ENCODE data around the gene LRP1B.

Gene LRP1B

DNA sequence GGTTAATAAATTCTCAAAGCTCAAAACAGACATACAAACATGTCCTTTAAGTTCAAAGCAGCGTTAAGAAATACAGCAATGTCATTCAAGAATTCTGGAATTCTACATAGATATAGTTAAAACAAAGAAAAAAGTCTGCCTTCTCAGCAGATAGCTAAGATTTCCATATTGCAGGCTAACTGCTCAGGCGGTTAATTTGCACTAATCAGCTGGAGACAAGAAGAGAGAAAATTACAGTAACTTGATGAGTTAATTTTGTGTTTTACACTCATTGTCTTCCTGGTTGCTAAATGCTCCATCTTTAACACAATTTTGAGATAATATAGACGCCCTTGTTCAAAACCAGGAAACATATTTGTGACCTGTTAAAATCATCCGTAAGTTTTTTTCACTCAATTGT, 1012.0 kb downstream of the LRP1B start:
- DNase-seq (ENCODE audit: low spot score) = no peak

DNA sequence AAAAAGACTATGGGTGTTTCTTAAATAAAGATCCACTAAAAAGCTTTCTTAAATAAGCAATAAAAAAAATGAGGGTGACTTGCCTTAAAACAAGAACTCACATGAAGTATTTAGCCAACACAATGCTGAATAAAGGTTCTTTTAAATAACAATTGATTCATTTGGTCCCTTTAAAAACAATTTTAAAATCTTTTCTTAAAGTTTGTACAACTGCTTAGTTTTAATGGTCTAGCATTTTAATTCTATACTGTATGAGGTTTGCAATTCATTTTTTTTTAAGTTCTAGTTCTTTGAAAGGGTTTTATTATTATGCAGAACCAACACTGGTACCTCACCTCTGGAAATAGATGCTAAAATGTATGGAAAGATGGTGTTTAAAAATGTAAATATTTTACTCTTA, 1017.5 kb downstream of the LRP1B start:
- DNase-seq (ENCODE audit: low spot score) = no peak

DNA sequence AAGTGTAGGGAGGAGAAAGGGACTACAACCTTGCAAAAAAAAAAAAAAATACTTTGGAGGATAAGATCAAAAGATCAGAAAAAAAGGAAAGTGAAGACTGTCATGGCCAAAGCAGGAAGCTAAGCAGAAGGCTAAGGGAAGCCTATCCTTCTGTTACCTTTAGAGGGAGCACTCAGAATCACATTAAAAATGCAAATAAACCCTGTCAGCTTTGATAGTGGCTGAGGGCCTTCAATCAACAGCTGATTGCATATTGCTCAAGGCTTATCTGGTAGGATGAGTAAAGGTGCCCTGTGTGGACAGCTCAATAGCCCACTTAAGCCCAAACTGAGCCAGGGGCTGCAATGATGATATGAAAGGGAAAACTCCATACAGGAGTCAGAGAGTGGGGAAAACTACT, 1021.2 kb downstream of the LRP1B start:
- no peak for DNase-seq (ENCODE audit: low spot score)

DNA sequence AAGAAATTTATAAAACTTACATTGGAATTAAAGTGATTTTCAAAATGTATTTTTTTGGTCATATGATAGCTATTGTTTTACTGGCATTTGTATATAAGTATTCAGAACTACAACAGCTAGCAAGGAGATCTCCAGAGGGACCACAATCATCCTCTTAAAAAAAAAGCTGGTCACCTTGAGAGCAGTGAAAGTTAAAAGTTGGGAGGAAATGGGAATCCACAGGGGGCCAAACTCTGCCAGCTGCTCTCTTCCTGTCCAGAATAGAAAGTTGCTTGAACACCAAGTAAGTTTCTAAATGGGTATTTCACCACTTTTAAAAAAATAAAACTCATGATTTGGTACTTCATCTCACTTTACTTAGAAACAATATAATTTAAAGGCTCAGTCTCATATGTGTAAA, 1025.1 kb downstream of the LRP1B start:
- DNase-seq (ENCODE audit: low spot score) = no peak

DNA sequence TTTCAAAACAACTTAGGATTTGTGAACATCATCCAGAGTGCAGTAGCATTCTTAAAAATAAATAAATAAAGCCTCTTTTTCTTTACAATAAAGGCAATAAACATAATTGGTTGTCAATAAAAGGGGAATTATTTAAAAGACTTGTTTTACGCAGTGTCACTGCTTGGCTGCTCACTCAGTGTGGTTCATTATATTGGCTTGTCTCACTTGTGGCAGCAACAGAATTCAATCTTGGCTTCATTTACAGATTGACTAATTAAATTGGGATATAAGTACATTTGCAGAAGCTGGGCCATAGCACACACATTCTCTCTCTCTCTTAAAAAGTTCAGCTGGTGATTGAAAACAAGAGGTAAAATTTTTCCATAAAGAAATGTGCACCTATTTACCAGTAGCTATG, 1027.6 kb downstream of the LRP1B start:
- DNase-seq (ENCODE audit: low spot score) = no peak

DNA sequence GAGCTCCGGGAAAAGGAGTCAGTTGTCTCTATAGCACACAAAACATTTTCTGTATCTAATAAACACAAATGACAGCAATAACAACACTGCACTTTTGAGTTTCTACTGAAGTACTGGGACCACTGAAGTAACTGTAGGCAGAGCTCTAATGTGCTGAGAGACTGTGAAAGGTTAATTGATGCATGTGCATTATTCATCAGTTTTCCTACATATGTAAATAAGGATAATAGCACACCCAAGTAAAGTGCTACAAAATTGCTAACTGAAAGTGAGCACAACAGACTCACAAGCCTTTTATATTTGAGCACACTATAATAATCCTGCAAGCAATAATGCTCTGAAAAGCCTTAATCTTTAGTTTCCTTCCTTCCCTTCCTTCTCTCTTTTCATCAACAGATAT, 1051.6 kb downstream of the LRP1B start:
- no peak for DNase-seq (ENCODE audit: low spot score)

DNA sequence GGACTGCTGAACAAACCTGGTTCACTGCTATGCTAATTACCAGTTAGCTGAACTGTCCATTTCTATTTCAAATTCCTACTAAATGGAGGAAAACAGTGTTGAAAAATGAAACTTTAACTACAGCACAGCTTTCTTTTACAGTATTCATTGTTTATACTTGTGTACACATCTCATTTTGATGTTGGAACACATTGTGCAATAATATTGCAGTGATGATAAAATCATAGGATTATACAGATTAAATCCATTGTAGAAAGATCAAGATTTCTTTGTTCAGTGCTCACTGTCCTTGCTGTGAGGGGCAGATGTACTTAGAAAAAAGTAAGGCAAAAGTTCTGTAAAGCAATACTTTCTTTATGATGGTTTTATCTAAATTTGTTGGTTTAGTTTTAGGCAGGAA, 1055.1 kb downstream of the LRP1B start:
- DNase-seq (ENCODE audit: low spot score) = no peak

DNA sequence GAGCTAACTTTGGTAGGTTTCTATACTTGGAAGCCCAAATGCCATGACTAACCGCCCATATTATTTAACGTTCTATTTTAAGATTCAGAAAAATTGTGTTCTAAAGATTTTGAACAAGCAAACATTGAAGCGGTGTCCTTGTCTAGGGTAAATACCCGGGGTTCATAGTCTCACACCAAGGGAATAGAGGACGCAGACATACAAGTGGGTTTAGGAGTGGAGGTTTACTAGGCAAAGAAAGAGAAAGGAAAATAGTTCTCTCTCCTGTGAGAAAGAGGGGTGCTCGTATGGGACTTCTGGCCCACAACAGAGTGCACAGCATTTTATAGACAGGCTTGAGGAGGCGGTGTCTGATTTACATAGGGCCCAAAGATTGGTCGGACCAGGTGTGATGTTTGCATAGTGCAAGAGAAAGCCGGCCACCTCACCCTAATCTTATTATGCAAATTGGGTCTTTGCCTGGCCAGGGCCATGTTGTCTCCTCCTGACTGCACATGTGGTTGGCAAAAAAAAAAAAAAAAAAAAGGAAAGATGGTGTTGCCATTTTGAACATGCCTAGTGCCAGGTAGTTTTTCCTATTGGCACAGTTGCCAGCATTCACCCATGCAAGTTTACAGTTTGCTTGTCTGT, 1062.6 kb downstream of the LRP1B start:
- no peak for DNase-seq (ENCODE audit: low spot score)

DNA sequence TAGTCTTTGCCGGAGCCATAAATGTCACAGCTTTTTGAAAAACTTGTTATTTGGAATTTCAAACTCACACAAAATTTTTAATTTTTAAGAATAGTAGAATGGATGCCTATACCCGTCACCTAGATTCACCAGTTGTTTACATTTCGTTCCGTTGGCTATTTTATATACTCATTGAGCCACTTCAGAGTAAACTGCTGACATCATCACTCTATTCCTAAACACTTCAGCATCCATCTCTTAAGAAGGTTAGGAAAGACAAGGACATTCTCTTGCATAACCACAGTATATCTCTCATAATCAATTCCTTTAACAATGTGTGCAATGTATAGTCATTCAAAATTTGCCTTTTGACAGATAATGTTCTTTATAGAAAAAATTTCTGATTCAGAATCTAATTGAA, 1065.8 kb downstream of the LRP1B start:
- no peak for DNase-seq (ENCODE audit: low spot score)

DNA sequence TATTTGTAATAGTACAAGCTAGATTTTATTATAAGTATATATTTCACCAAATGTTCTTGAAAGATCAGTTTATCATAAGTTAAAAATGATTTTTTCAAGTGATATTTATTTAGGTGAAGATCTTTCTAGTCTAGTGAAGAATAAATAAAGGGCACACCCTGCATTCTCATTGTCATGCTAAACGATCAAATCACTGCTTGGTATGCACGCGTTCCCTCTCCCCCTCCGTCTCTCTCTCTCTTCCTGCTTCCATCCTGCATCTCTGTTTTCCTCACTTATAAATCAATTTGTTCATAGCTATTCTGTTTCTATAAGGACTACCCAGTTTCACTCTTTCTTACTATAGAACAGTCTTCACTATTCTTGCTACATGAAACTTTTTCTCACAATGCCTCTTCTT, 1067.4 kb downstream of the LRP1B start:
- no peak for DNase-seq (ENCODE audit: low spot score)

DNA sequence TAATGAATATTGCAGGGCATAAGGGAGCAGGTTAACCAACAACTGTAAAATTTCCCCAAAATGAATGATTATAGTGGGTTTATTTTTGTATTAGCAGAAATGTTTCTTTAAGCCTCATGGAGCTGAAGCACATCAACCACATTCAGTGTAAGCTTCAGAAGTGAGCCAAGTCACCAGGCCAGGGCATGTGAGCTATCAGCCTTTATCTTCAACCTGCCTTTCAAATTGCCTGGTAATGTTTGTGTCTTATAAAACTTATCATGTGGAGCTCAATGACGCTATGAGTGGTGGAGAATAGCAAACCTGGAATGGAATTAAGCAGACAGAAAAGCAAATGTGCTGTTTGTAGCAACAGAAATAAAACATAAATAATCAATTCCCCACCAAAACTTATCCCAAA, 1068.4 kb downstream of the LRP1B start:
- no peak for DNase-seq (ENCODE audit: low spot score)

DNA sequence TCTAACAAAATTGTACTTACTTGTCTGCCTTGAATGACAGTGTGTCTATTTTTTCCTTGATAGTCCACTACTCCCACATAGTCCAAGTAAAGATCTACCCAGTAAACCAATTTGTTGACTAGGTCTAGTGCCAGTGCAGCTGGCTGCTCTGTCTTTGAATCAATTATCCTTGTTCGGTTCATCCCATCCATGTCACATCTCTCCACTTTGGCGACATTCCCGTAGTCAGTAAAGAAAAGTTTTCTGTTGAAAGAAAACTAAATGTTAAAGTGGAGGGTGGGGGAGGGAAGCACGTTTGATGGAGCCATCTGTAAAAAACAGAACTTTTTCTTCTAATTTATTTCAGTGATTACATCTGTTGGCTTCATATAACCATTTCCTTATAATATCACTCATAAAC, 1068.8 kb downstream of the LRP1B start:
- DNase-seq (ENCODE audit: low spot score) = no peak

DNA sequence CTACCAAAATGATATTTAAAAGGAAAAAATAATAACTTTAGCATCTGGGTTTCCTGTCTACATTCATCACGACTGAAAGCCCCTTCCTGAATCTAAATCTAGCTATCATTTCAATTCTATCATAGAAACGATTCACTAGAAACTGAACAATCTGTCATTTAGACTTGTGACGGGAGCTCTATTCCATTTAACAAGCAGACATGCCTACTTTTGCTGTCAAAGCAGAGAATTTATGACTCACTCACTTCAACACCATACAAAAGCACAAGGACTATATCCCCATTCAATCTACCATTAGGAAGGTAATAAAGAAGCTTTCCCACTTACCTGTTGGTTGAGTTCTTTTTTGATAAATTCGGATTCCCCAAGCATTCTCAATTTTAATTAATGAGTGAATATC, 1072.3 kb downstream of the LRP1B start:
- no peak for DNase-seq (ENCODE audit: low spot score)

DNA sequence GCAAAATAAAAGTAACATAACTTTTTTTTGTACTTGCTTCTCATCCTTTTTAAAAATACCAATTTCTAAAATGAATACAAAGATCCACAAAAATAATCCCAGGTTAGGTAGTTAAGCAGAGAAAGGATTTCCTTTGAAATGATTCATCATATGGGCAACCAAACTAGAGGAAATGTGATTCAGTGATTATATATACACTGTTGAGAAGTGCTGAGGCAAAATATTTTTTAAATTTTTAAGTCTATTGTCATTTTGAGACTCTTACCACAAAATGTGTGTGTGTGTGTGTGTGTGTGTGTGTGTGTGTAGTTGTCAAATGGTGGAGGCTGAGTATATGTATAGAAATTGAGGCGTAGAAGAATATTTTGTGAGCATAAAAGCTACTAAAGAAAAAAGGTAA, 1075.3 kb downstream of the LRP1B start:
- DNase-seq (ENCODE audit: low spot score) = no peak

DNA sequence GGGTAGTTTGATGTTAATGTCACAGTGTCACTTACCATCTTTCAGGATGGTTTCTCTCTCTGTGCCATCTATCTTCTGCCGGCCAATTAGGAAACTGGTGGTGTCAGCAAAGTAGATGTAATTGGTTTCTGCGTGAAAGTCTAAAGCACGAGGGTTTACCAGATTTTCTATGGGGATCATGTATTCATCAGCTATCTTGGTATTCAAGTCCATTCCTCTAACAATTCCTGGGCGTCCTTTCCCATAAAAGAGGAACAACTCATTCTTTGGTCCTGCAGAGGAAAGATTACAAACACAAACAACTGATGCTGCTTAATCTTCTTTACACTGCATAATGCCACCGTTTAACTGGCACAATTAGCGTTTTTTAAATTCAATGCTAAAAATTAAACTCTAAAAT, 1081.9 kb downstream of the LRP1B start:
- no peak for DNase-seq (ENCODE audit: low spot score)

DNA sequence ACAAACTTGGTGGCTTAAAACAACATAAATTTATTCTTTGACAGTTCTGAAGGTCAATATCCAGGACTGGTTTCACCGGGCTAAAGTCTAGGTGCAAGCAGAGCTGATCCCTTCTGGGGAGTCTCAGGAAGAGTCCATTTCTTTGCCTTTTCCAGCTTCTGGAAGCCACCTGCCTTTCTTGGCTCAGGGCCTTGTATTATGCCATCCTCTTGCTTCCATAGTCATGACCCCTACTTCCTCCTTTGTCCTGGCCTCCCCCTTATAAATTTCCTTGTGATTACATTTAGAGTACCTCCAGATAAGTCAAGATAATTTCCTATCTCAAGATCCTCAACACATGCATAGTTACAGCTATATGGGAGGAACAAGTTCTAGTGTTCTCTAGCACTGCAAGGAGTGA, 1089.5 kb downstream of the LRP1B start:
- DNase-seq (ENCODE audit: low spot score) = no peak

DNA sequence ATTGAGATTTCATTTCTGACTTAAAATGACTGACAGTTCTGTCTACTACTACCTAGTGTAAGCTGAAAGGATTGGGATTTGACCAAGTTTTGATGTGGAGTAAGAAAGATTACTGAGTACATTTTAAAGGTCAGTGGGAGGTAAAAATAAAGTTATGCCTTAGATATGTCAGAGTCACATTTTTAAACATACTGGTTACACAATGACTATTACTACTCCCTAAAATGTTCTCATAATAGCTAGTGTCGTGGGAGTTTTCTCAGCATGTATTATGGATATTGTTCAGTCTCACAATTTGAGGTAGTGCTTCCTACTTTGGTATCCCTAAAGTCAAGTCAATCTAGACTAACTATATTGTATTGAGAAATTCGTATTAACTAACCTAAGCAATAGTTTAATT, 1092.5 kb downstream of the LRP1B start:
- no peak for DNase-seq (ENCODE audit: low spot score)

DNA sequence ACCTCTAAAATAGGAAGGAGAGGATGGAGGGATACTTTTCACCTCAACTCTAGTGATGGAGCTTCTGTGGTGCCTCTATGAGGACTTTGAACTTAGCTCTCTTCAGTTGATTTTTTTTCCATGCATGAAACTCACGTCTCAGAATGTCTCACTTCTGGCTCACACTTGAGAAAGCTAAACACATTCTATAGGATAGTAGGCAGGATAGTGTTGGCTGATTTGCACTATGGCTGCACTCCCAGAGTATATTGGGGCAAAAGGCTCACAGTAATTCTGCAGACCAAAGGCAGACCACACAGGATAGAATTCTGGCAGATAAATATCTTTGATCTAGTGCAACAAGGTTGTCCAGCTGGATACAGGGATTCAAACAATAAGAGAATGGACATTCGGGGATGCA, 1093.5 kb downstream of the LRP1B start:
- no peak for DNase-seq (ENCODE audit: low spot score)

DNA sequence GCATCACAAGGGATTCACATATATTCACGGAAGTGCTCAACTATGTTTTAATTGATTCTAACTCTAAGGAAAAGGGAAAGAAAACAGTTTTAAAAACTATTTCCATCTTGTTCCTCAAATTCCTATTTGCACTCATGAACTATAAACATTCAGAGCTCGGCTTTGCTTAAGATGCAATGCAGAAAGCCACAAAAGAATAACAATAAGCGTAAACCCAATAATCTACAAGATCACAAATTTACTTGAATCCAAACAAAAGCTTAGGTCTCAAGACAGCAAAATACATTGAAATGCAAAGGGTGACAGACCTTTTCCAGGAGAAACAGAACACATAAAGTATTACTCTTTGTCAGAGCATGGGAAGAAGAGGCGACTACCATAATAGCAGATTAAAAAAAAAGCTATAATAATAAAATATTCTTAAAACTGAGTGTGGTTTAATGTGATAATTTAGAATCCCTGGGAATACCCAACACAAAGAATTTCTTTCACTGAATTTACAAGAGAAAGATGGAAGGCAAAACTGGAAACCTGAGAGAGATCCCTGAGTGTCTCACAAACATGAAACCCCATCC, 1094.9 kb downstream of the LRP1B start:
- no peak for DNase-seq (ENCODE audit: low spot score)

DNA sequence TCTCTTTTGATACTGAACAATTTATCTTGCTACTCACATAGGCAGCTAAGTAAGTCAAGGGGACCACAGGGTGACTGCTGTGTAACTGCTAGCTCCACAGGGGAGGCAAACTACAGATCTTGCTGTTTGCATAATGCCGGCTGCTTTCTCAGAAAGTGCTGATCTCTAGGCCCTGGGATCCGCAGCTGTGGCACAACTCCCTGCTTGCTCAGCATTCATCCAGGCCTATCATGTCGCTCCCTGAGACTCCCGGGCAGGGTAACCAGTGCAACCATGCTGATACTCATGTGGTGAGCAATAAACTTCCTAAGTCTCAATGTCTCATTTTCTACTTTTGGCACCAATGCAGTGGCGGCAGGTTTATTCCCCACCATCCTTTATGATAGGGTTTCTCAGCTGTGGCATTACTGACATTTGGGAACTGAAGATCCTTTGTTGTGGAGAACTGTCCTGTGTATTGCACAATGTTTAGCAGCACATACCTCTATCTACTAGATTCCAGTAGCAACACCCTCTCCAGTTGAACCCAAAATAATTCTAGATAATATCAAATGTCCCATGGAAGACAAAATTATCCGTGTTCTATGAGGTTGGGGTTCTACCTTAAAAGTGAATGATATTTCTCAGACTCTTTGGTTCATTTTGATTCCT, 1101.3 kb downstream of the LRP1B start:
- no peak for DNase-seq (ENCODE audit: low spot score)

DNA sequence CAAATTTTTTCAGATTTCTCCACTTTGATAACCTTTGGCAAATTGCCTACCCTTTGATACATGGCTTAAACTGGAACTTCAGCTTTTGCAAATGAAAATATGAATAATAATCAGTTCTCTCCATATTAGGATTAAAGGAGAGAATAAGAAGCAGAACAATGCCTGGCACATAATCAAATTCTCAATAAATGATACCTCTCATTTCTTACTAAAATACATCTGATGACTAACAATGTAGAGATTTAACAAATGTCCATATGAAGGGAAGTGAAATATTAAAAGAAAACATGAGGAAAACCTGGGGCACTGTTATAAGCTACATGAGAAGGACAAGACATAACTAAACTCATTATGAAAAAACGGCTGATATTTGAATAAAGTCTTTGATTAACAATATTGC, 1103.6 kb downstream of the LRP1B start:
- DNase-seq (ENCODE audit: low spot score) = no peak

DNA sequence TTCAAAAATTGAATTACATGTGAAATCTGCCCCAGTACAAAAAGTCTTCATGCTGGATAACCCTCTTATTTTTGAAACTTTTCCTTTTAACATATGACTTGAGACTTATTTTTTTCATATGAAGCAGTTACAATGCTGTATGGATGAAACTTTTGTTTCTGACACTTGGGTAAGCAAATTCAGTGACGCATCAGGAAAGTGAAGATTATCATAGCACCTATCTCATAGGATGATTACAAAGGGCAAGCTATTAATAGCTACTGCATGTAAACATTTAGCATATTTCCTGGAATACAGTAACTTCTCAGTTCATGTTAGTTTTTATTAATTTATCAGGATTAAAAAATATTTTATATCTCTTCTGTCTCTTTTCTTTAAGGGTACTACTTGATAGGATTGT, 1109.2 kb downstream of the LRP1B start:
- DNase-seq (ENCODE audit: low spot score) = no peak

DNA sequence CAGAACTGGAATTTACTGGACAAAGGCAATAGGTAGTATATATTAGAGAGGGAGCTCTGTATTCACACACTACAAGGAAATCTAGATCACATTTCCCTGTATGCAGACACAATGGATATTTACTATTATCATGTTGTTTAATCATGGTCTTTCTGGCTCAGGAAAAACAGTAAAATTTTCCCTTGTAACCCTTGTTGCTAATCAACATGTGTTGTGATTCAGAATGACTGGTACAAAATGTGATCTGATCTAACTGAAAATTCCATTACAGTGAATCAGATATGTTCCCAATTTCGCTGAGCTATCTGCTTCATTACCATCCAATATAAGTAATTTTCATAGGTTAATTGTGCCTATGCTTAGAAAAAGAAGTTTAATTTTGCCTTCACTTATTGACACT, 1109.7 kb downstream of the LRP1B start:
- DNase-seq (ENCODE audit: low spot score) = no peak

DNA sequence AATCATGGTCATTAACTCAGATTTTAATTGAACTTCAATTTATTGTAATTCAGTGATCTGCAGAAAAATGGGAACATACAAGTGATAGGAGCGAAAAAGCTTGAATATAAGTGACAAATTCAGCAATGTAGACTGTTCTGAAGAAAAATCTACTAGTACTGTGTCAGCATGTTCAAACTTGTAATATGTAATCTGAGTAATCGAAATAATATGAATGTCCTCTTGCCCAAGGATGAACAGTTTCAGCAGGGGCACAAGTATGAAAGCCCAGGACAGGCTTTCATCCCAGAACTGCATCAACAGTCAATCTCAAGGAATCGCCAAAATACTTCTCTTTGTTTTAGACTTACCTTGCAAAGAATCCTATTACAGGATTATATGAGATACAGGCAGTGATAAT, 1110.5 kb downstream of the LRP1B start:
- no peak for DNase-seq (ENCODE audit: low spot score)

All from germinal center (tissue), 1 donor.